ENCODE results near the gene ATP6V0D1.

ATP6V0D1 gene

GRCh38 chr16:67400901-67401300 lies 80.1 kb downstream of the ATP6V0D1 start:
- DNase-seq = no peak

- DNase-seq = no peak
Measured at GRCh38 chr16:67399749-67400704, 80.9 kb downstream of the ATP6V0D1 start.

GRCh38 chr16:67399218-67399733 lies 81.7 kb downstream of the ATP6V0D1 start:
- DNase-seq = peak; percentile 33

GRCh38 chr16:67398546-67399217 lies 82.3 kb downstream of the ATP6V0D1 start:
- no peak for DNase-seq

GRCh38 chr16:67397812-67398545 lies 83.0 kb downstream of the ATP6V0D1 start:
- DNase-seq = no peak

- DNase-seq = no peak
Measured at GRCh38 chr16:67397036-67397801, 83.7 kb downstream of the ATP6V0D1 start.

- DNase-seq = no peak
Measured at GRCh38 chr16:67396159-67397035, 84.6 kb downstream of the ATP6V0D1 start.

- DNase-seq = no peak
Measured at GRCh38 chr16:67395458-67396158, 85.3 kb downstream of the ATP6V0D1 start.

GRCh38 chr16:67395105-67395457 lies 85.9 kb downstream of the ATP6V0D1 start:
- DNase-seq = no peak

- peak; percentile 16 for DNase-seq
Measured at GRCh38 chr16:67394155-67395104, 86.5 kb downstream of the ATP6V0D1 start.

GRCh38 chr16:67393788-67394154 lies 87.2 kb downstream of the ATP6V0D1 start:
- no peak for DNase-seq

- peak; percentile 64 for DNase-seq
Measured at GRCh38 chr16:67393111-67393787, 87.7 kb downstream of the ATP6V0D1 start, which contains the start of gene TPPP3. TSS of gene TPPP3 (minus strand) at chr16:67393498. CDS start at chr16:67391111, 2,387 bp downstream.

GRCh38 chr16:67392301-67393059 lies 88.5 kb downstream of the ATP6V0D1 start:
- no peak for DNase-seq

GRCh38 chr16:67391424-67392300 lies 89.3 kb downstream of the ATP6V0D1 start:
- no peak for DNase-seq

- DNase-seq = no peak
Measured at GRCh38 chr16:67390816-67391423, 90.0 kb downstream of the ATP6V0D1 start.
